ENCODE measurements around the gene HSPB1. TPM values are rescaled to one million over a fixed set of nuclear protein-coding genes. Genes with fewer than 3 reads are reported as not detected.

The HSPB1 gene
- polyA plus RNA-seq, 1 experiment, result 966 TPM

- no peak for DNase-seq (ENCODE audit: low read depth)
- POLR2A ChIA-PET, result interaction anchor here (0.8 kb wide), 1 partner anchor 25 kb away, joined by 3 read pairs; no protein-coding TSS in a partner anchor
- Histone ChIP-seq H3K4me3 (ENCODE audit: low read depth, low read length) (peak overlapping the region; percentile 83; the same call in 1 of the 2 replicates), H3K27me3 (ENCODE audit: control insufficient read depth, insufficient read depth, low read length) (no peaks in the 10 kb centered on the region), H3K36me3 (ENCODE audit: control insufficient read depth, insufficient read depth, low read length) (peaks cover 3% of the 10 kb centered on the region)
- no peak for TF ChIP-seq CTCF (IDR thresholded peaks at IDR 0.05; ENCODE audit: insufficient read depth, low read depth, low read length)
- CTCF ChIA-PET, result interaction anchor here (1.0 to 9.7 kb wide), 5 partner anchors 24 to 150 kb away, joined by 3 to 217 read pairs (median 23); no protein-coding TSS in a partner anchor
Measured at GRCh38 chr7:76316984-76317781, 14.7 kb downstream of the HSPB1 start.

GRCh38 chr7:76317782-76318487 is 15.5 kb downstream of the HSPB1 start:
- no peaks in the 10 kb centered on the region for H3K27me3 ChIP-seq (ENCODE audit: control insufficient read depth, insufficient read depth, low read length)
- peak; percentile 75 for DNase-seq (ENCODE audit: low read depth)
- H3K4me3 ChIP-seq (ENCODE audit: low read depth, low read length), result peak overlapping the region; percentile 83
- POLR2A ChIA-PET, result interaction anchor here (0.6 to 0.8 kb wide), 2 partner anchors 26 to 85 kb away, joined by 3 read pairs; no protein-coding TSS in a partner anchor
- peaks cover 3% of the 10 kb centered on the region for H3K36me3 ChIP-seq (ENCODE audit: control insufficient read depth, insufficient read depth, low read length)
- no peak for TF ChIP-seq CTCF (IDR thresholded peaks at IDR 0.05; ENCODE audit: insufficient read depth, low read depth, low read length)
- CTCF ChIA-PET, result interaction anchor here (0.7 to 9.7 kb wide), 11 partner anchors 10 to 151 kb away, joined by 3 to 217 read pairs (median 5); partner anchors contain the start of gene YWHAG

GRCh38 chr7:76318488-76319353 is 16.2 kb downstream of the HSPB1 start:
- Histone ChIP-seq H3K27me3 (ENCODE audit: control insufficient read depth, insufficient read depth, low read length) (no peaks in the 10 kb centered on the region), H3K36me3 (ENCODE audit: control insufficient read depth, insufficient read depth, low read length) (peaks cover 3% of the 10 kb centered on the region), H3K4me3 (ENCODE audit: low read depth, low read length) (peak overlapping the region; percentile 83)
- POLR2A ChIA-PET, result interaction anchor here (0.6 to 0.8 kb wide), 3 partner anchors 27 to 86 kb away, joined by 3 read pairs; no protein-coding TSS in a partner anchor
- peak; percentile 62 for DNase-seq (ENCODE audit: low read depth)
- CTCF ChIA-PET, result interaction anchor here (0.7 to 9.7 kb wide), 9 partner anchors 9 to 143 kb away, joined by 3 to 217 read pairs (median 8); partner anchors contain the start of gene YWHAG
- TF ChIP-seq CTCF (IDR thresholded peaks at IDR 0.05; ENCODE audit: insufficient read depth, low read depth, low read length), result peak; percentile 32; the same call in 1 of the 2 replicates

GRCh38 chr7:76325092-76325491 is 22.6 kb downstream of the HSPB1 start:
- TF ChIP-seq CTCF (IDR thresholded peaks at IDR 0.05; ENCODE audit: insufficient read depth, low read depth, low read length), result no peak
- CTCF ChIA-PET, result interaction anchor here (1.0 to 2.0 kb wide), 4 partner anchors 11 to 34 kb away, joined by 3 to 5 read pairs (median 4); partner anchors contain the start of gene YWHAG
- DNase-seq (ENCODE audit: low read depth), result no peak
- H3K4me3 ChIP-seq (ENCODE audit: low read depth, low read length), result no peak overlapping the region
- POLR2A ChIA-PET, result no interaction called here
- H3K27me3 ChIP-seq (ENCODE audit: control insufficient read depth, insufficient read depth, low read length), result no peaks in the 10 kb centered on the region
- peaks cover 25% of the 10 kb centered on the region for H3K36me3 ChIP-seq (ENCODE audit: control insufficient read depth, insufficient read depth, low read length)

Measured in BJ (cell line).